Uterus (tissue), 4 donors: Measurements from ENCODE around the gene ABCC12. TPM values are rescaled to one million over a fixed set of nuclear protein-coding genes. Genes with fewer than 3 reads are reported as not detected.

Experiments
- DNase-seq, 2 donors: peaks; one replicate each; pipeline ENCODE4 v3.0.0-alpha.2; 2019 to 2020
- H3K27ac ChIP-seq, 2 donors: fragments of 200-600 bp; sonication (generic); 1 replicate in 1 of 2; 2 replicates in 1 of 2; pipeline ENCODE4 v1.5.1; 2016 to 2018
- H3K27me3 ChIP-seq, 2 donors: fragments of 200-600 bp; sonication (generic); one replicate each; pipeline ENCODE4 v1.5.1; 2018 to 2019; ENCODE audit warnings: control low read depth in 1 of 2
- H3K36me3 ChIP-seq, 2 donors: fragments of 200-600 bp; sonication (generic); one replicate each; pipeline ENCODE4 v1.5.1; 2019; ENCODE audit warnings: control low read depth in 1 of 2
- H3K4me1 ChIP-seq, 2 donors: fragments of 200-600 bp; sonication (generic); one replicate each; pipeline ENCODE4 v1.5.1; 2018 to 2019; ENCODE audit warnings: control low read depth in 1 of 2
- H3K4me3 ChIP-seq, 2 donors: fragments of 200-600 bp; sonication (generic); 1 replicate in 1 of 2; 2 replicates in 1 of 2; pipeline ENCODE4 v1.5.1; 2018 to 2019; ENCODE audit warnings: mild to moderate bottlenecking in 1 of 2
- H3K9me3 ChIP-seq, 2 donors: fragments of 200-600 bp; sonication (generic); one replicate each; pipeline ENCODE4 v1.5.1; 2019; ENCODE audit warnings: control low read depth in 1 of 2
- CTCF ChIP-seq, 4 experiments: fragments of 200-600 bp in 2 of 4; fragments of 450-650 bp in 2 of 4; sonication (generic) in 2 of 4; IDR thresholded peaks; one replicate each; pipeline ENCODE4 v1.5.1; 2016 to 2019; ENCODE audit warnings: antibody characterized with exemption in 4 of 4, mild to moderate bottlenecking in 2 of 4, moderate library complexity in 1 of 4
- POLR2A ChIP-seq, 2 donors: fragments of 450-650 bp; IDR thresholded peaks; one replicate each; pipeline ENCODE4 v1.6.1; 2016; ENCODE audit warnings: antibody characterized with exemption in 2 of 2, mild to moderate bottlenecking in 1 of 2, moderate library complexity in 1 of 2
- intact Hi-C: fragments of 100-400 bp; cut with DNase I; formaldehyde crosslinking; loops from one replicate; pipeline ENCODE4 v1.15.1; 2023; ENCODE audit warnings: low total_unique reads
- total RNA-seq, 4 donors: library from RNA; depleted of rRNA in 3 of 4; stranded (reverse); fragments of >200 nt in 3 of 4; gene quantifications; one replicate each; pipeline versions ENCODE4 v1.1.0 to v1.2.4, GENCODE V29; 2014 to 2023
- donor health status: DM: yes; HTN: yes; CAD: no.

ABCC12 gene
- total RNA-seq, 4 donors from 2014 or later: not detected

GRCh38 chr16:48118841-48119240 lies 37.0 kb downstream of the ABCC12 start:
- no peak for TF ChIP-seq POLR2A (IDR thresholded peaks at IDR 0.05)
- no peak for TF ChIP-seq CTCF (IDR thresholded peaks at IDR 0.05)
- Histone ChIP-seq H3K4me1 (no peaks in the 10 kb centered on the region), H3K27me3 (no peaks in the 10 kb centered on the region), H3K36me3 (no peaks in the 10 kb centered on the region), H3K27ac (no peak overlapping the region), H3K4me3 (no peak overlapping the region), H3K9me3 (no peaks in the 10 kb centered on the region)
- no peak for DNase-seq
- intact Hi-C loops: no loop called here

GRCh38 chr16:48117217-48118105 lies 38.3 kb downstream of the ABCC12 start:
- DNase-seq: no peak
- Histone ChIP-seq H3K9me3 (no peaks in the 10 kb centered on the region), H3K4me1 (no peaks in the 10 kb centered on the region), H3K36me3 (no peaks in the 10 kb centered on the region), H3K27me3 (no peaks in the 10 kb centered on the region), H3K4me3 (no peak overlapping the region), H3K27ac (no peak overlapping the region)
- intact Hi-C loops: no loop called here
- no peak for TF ChIP-seq CTCF (IDR thresholded peaks at IDR 0.05)
- no peak for TF ChIP-seq POLR2A (IDR thresholded peaks at IDR 0.05)

- DNase-seq: no peak
- H3K4me1 ChIP-seq: no peaks in the 10 kb centered on the region
- TF ChIP-seq CTCF (IDR thresholded peaks at IDR 0.05) (no peak), POLR2A (IDR thresholded peaks at IDR 0.05) (no peak)
- H3K4me3 ChIP-seq: no peak overlapping the region
- no peak overlapping the region for H3K27ac ChIP-seq
- intact Hi-C loops: no loop called here
- no peaks in the 10 kb centered on the region for H3K9me3 ChIP-seq
- no peaks in the 10 kb centered on the region for H3K36me3 ChIP-seq
- H3K27me3 ChIP-seq: no peaks in the 10 kb centered on the region
Observed at GRCh38 chr16:48115299-48115698, 40.5 kb downstream of the ABCC12 start.

- H3K36me3 ChIP-seq: no peaks in the 10 kb centered on the region
- DNase-seq: no peak
- intact Hi-C loops: no loop called here
- H3K4me3 ChIP-seq: no peak overlapping the region
- H3K27ac ChIP-seq: no peak overlapping the region
- no peaks in the 10 kb centered on the region for H3K27me3 ChIP-seq
- H3K4me1 ChIP-seq: no peaks in the 10 kb centered on the region
- TF ChIP-seq CTCF (IDR thresholded peaks at IDR 0.05) (no peak), POLR2A (IDR thresholded peaks at IDR 0.05) (no peak)
- H3K9me3 ChIP-seq: no peaks in the 10 kb centered on the region
Observed at GRCh38 chr16:48114410-48114809, 41.4 kb downstream of the ABCC12 start.

- Histone ChIP-seq H3K36me3 (no peaks in the 10 kb centered on the region), H3K4me1 (no peaks in the 10 kb centered on the region), H3K27ac (no peak overlapping the region), H3K9me3 (no peaks in the 10 kb centered on the region), H3K27me3 (no peaks in the 10 kb centered on the region), H3K4me3 (no peak overlapping the region)
- TF ChIP-seq POLR2A (IDR thresholded peaks at IDR 0.05) (no peak), CTCF (IDR thresholded peaks at IDR 0.05) (no peak)
- DNase-seq: no peak
- intact Hi-C loops: no loop called here
Observed at GRCh38 chr16:48113471-48113870, 42.3 kb downstream of the ABCC12 start.
